ENCODE results near the gene ZNF500.

The ZNF500 gene

DNA sequence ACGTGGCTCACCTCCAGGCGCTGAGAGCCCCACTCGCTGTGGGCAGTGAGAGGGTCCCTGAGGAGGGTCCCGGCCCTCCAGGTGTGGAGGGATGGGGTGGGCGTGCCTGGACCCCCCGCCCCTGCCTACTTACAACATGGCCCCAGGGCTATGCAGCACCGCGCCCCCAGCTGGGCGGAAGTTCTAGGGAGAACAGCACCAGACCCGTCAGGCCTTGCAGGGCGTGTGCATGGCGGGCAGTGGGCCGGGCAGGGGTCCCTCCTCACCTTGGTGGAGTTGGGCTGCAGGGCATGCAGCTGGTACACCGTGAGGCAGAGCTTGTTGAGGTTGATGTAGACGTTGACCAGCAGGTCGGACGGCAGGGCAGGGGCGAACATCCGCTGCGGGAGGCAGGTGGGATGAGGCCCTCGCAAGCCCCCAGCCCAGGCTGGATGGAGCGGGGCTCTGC, 30.9 kb upstream of the ZNF500 start:
- H2AK5ac ChIP-seq (ENCODE audit: low read length) = no peak overlapping the region

DNA sequence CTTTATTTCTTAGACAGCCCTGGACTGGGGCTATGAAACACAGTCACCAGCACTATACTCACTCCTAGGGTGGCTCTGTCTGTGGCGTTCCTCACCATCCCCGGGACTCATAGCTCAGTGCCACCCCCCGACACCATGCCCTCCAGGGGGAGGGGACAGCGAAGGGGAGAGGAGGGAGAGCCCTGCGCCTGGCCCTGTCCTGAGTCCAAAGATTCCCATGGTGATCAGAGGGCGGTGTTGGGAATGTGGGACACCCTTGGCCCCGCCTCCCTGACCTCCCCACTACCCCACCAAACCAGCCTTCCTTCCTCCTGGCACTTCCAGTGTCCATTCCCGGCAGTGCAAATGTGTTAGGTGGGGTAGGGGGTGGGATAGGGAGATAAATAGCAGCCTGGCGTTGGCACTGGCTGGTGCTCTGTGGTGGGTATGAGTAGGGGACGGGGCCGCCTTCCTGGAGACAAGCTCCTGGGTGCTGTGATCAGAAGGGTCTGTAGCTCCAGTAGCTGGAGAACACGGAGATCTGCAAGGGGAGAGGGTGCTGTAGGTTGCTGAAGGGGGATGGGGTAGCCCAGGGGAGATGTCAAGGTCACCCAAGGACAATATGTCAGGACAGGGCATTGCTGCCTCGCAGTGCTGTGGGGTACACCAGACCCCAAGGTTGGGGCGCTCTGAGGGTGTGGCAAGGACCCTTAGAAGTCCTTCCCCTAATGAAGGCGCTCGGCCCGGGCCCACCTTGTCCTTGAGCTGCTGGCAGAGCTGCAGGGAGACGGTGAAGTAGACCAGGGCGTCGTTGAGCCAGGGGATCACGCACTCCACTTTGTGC, 30.2 kb upstream of the ZNF500 start:
- Histone ChIP-seq H3K79me2 (ENCODE audit: control insufficient read depth, insufficient read depth, low read length, poor library complexity) (no peaks in the 10 kb centered on the region), H3K27ac (ENCODE audit: low read depth, low read length) (no peak overlapping the region), H4K12ac (ENCODE audit: low read depth, low read length) (no peak overlapping the region), H3K23ac (ENCODE audit: low read length) (no peak overlapping the region), H3K4me3 (ENCODE audit: low read depth, low read length) (no peak overlapping the region), H2BK12ac (ENCODE audit: low read length) (no peak overlapping the region), H2AK5ac (ENCODE audit: low read length) (no peak overlapping the region), H3K79me1 (ENCODE audit: low read length) (no peaks in the 10 kb centered on the region), H3K4ac (ENCODE audit: low read depth, low read length) (no peak overlapping the region), H3K14ac (ENCODE audit: low read length) (no peak overlapping the region), H3K4me2 (ENCODE audit: low read length) (no peak overlapping the region), H3K27me3 (ENCODE audit: insufficient read depth, low read length) (no peaks in the 10 kb centered on the region), H4K8ac (ENCODE audit: low read depth, low read length) (no peak overlapping the region), H2BK5ac (ENCODE audit: low read depth, low read length, poor library complexity) (no peak overlapping the region), H3K36me3 (ENCODE audit: control insufficient read depth in 1 of 2, insufficient read depth in 2 of 2, low read length in 2 of 2) (peaks cover 15 to 21% of the 10 kb centered on the region in 2 experiments), H3K18ac (ENCODE audit: low read length) (no peak overlapping the region), H4K91ac (ENCODE audit: low read depth, low read length) (no peak overlapping the region), H2AFZ (ENCODE audit: insufficient read depth, low read length, poor library complexity) (no peak overlapping the region), H3K9me3 (ENCODE audit: insufficient read depth, low read depth, low read length) (peaks cover 3% of the 10 kb centered on the region), H3K9ac (ENCODE audit: low read length) (no peak overlapping the region), H3K4me1 (ENCODE audit: control insufficient read depth in 1 of 2, insufficient read depth in 2 of 2, low read length in 2 of 2) (peaks cover 8% of the 10 kb centered on the region in 2 experiments), H2BK120ac (ENCODE audit: insufficient read depth, low read length, poor library complexity) (no peak overlapping the region)
- no peak for DNase-seq
- no CpG with 5 or more reads among the region's 21 CpGs for WGBS (ENCODE audit: extremely low coverage, insufficient coverage, insufficient read length)

More for the DNA sequence above, 30.9 kb upstream of the ZNF500 start:
- Histone ChIP-seq H3K23ac (ENCODE audit: low read length) (no peak overlapping the region), H2AFZ (ENCODE audit: insufficient read depth, low read length, poor library complexity) (no peak overlapping the region), H3K4me3 (ENCODE audit: low read depth, low read length) (no peak overlapping the region), H4K12ac (ENCODE audit: low read depth, low read length) (no peak overlapping the region), H3K14ac (ENCODE audit: low read length) (no peak overlapping the region), H2BK12ac (ENCODE audit: low read length) (no peak overlapping the region), H3K9me3 (ENCODE audit: insufficient read depth, low read depth, low read length) (peaks cover 3% of the 10 kb centered on the region), H2BK120ac (ENCODE audit: insufficient read depth, low read length, poor library complexity) (no peak overlapping the region), H4K91ac (ENCODE audit: low read depth, low read length) (no peak overlapping the region), H3K79me1 (ENCODE audit: low read length) (peaks cover 4% of the 10 kb centered on the region), H3K4me2 (ENCODE audit: low read length) (no peak overlapping the region), H3K4ac (ENCODE audit: low read depth, low read length) (no peak overlapping the region), H3K4me1 (ENCODE audit: control insufficient read depth in 1 of 2, insufficient read depth in 2 of 2, low read length in 2 of 2) (peaks cover 8% of the 10 kb centered on the region in 2 experiments), H4K8ac (ENCODE audit: low read depth, low read length) (no peak overlapping the region), H3K27ac (ENCODE audit: low read depth, low read length) (no peak overlapping the region), H3K9ac (ENCODE audit: low read length) (no peak overlapping the region), H3K36me3 (ENCODE audit: control insufficient read depth in 1 of 2, insufficient read depth in 2 of 2, low read length in 2 of 2) (peaks cover 15 to 21% of the 10 kb centered on the region in 2 experiments), H2BK5ac (ENCODE audit: low read depth, low read length, poor library complexity) (no peak overlapping the region), H3K18ac (ENCODE audit: low read length) (no peak overlapping the region), H3K27me3 (ENCODE audit: insufficient read depth, low read length) (no peaks in the 10 kb centered on the region), H3K79me2 (ENCODE audit: control insufficient read depth, insufficient read depth, low read length, poor library complexity) (peaks cover 2% of the 10 kb centered on the region)
- WGBS (ENCODE audit: extremely low coverage, insufficient coverage, insufficient read length) = no CpG with 5 or more reads among the region's 22 CpGs
- no peak for DNase-seq

DNA sequence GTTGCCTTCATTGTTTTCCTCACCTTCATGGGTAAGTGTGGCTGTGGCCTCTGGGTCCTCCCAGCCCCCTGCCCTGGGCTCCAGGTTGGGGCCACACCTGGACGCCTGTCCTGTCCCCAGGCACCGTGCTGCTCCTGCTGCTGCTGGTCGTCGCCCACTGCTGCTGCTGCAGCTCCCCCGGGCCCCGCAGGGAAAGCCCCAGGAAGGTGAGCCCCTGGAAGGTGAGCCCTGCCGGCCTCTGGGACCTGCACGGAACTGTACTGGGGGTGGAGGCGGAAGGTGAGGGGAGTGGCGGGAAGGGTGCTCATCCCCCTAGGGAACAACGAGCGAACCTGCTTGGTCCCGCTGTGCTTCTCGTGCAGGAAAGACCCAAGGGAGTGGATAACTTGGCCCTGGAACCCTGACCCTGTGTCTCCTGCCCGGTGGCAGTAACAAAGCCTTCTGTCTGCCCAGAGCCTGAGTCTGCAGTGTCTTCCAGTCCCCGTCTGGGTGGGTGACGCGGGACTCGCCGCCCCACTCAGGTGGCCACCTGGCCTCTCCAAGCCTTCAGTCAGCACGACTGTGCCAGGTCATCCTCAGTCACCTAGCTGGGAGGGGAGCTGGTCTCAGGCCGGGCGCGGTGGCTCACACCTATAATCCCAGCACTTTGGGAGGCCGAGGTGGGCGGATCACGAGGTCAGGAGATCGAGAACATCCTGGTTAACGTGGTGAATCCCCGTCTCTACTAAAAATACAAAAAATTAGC, 29.0 kb upstream of the ZNF500 start:
- Histone ChIP-seq H3K79me2 (ENCODE audit: control insufficient read depth, insufficient read depth, low read length, poor library complexity) (no peaks in the 10 kb centered on the region), H3K23ac (ENCODE audit: low read length) (no peak overlapping the region), H3K4me2 (ENCODE audit: low read length) (no peak overlapping the region), H3K9ac (ENCODE audit: low read length) (no peak overlapping the region), H3K27me3 (ENCODE audit: insufficient read depth, low read length) (no peaks in the 10 kb centered on the region), H3K14ac (ENCODE audit: low read length) (no peak overlapping the region), H3K4me1 (ENCODE audit: control insufficient read depth in 1 of 2, insufficient read depth in 2 of 2, low read length in 2 of 2) (no peaks in the 10 kb centered on the region), H3K36me3 (ENCODE audit: control insufficient read depth in 1 of 2, insufficient read depth in 2 of 2, low read length in 2 of 2) (peaks cover 15 to 21% of the 10 kb centered on the region in 2 experiments), H2BK5ac (ENCODE audit: low read depth, low read length, poor library complexity) (no peak overlapping the region), H2BK120ac (ENCODE audit: insufficient read depth, low read length, poor library complexity) (no peak overlapping the region), H2BK12ac (ENCODE audit: low read length) (no peak overlapping the region), H3K79me1 (ENCODE audit: low read length) (no peaks in the 10 kb centered on the region), H4K91ac (ENCODE audit: low read depth, low read length) (no peak overlapping the region), H4K12ac (ENCODE audit: low read depth, low read length) (no peak overlapping the region), H3K27ac (ENCODE audit: low read depth, low read length) (no peak overlapping the region), H3K9me3 (ENCODE audit: insufficient read depth, low read depth, low read length) (peaks cover 3% of the 10 kb centered on the region), H4K8ac (ENCODE audit: low read depth, low read length) (no peak overlapping the region), H3K4ac (ENCODE audit: low read depth, low read length) (no peak overlapping the region), H3K4me3 (ENCODE audit: low read depth, low read length) (no peak overlapping the region), H3K18ac (ENCODE audit: low read length) (no peak overlapping the region), H2AK5ac (ENCODE audit: low read length) (no peak overlapping the region), H2AFZ (ENCODE audit: insufficient read depth, low read length, poor library complexity) (no peak overlapping the region)
- whole genome bisulfite sequencing (ENCODE audit: extremely low coverage, insufficient coverage, insufficient read length) = no CpG with 5 or more reads among the region's 30 CpGs
- DNase-seq = no peak

DNA sequence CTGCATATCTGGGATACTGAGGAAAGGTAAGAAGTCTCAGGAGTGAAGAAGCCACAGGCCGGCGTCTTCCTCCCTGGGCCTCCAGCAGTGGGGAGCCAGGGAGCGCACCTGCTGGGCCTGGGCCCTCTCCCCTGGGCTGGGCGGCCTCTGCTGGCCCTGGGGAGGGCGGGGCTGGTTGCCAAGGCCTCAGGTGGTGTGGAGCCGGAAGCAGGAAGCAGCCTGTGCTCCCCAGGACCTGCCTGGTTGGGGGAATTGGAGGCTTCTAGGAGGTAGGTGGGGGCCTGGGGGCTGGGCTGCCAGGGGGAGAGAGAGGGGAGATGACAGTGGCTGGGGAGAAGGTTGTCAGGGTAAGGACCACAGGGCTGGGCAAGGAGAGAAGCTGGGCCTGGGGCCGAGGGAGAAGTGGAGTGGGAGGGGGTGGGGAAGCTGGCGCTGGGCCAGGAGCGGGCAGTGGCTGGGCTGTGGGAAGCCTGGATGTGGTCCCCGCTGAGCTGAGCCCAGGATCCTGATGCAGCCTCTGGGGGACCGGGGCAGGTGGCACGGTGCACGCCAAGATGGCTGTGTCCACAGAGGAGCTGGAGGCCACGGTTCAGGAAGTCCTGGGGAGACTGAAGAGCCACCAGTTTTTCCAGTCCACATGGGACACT, 28.3 kb upstream of the ZNF500 start, which contains the start of gene SMIM22:
Gene SMIM22 (plus strand): TSS at position 189 of the 647 bp plus-strand sequence. CDS start 366 bp downstream, at position 555.
- no peak within 1 kb of the TSS for H4K8ac ChIP-seq (ENCODE audit: low read depth, low read length)
- H3K27me3 ChIP-seq (ENCODE audit: insufficient read depth, low read length) = no peaks in the 10 kb centered on the region
- no peak within 1 kb of the TSS for H3K4me3 ChIP-seq (ENCODE audit: low read depth, low read length)
- no peak within 1 kb of the TSS for H4K91ac ChIP-seq (ENCODE audit: low read depth, low read length)
- WGBS (ENCODE audit: extremely low coverage, insufficient coverage, insufficient read length) = no CpG with 5 or more reads among the region's 14 CpGs
- peaks cover 3% of the 10 kb centered on the region for H3K9me3 ChIP-seq (ENCODE audit: insufficient read depth, low read depth, low read length)
- H2AK5ac ChIP-seq (ENCODE audit: low read length) = no peak within 1 kb of the TSS
- DNase-seq = no peak
- H3K79me1 ChIP-seq (ENCODE audit: low read length) = no peaks in the 10 kb centered on the region
- peaks cover 15 to 21% of the 10 kb centered on the region in 2 experiments for H3K36me3 ChIP-seq (ENCODE audit: control insufficient read depth in 1 of 2, insufficient read depth in 2 of 2, low read length in 2 of 2)
- no peak within 1 kb of the TSS for H3K27ac ChIP-seq (ENCODE audit: low read depth, low read length)
- H3K23ac ChIP-seq (ENCODE audit: low read length) = no peak within 1 kb of the TSS
- no peak within 1 kb of the TSS for H2BK120ac ChIP-seq (ENCODE audit: insufficient read depth, low read length, poor library complexity)
- no peaks in the 10 kb centered on the region for H3K4me1 ChIP-seq (ENCODE audit: control insufficient read depth in 1 of 2, insufficient read depth in 2 of 2, low read length in 2 of 2)
- no peak within 1 kb of the TSS for H3K18ac ChIP-seq (ENCODE audit: low read length)
- no peak within 1 kb of the TSS for H3K4ac ChIP-seq (ENCODE audit: low read depth, low read length)
- H2BK12ac ChIP-seq (ENCODE audit: low read length) = no peak within 1 kb of the TSS
- H2BK5ac ChIP-seq (ENCODE audit: low read depth, low read length, poor library complexity) = no peak within 1 kb of the TSS
- H4K12ac ChIP-seq (ENCODE audit: low read depth, low read length) = no peak within 1 kb of the TSS
- no peak within 1 kb of the TSS for H3K9ac ChIP-seq (ENCODE audit: low read length)
- no peak within 1 kb of the TSS for H2AFZ ChIP-seq (ENCODE audit: insufficient read depth, low read length, poor library complexity)
- H3K14ac ChIP-seq (ENCODE audit: low read length) = no peak within 1 kb of the TSS
- H3K4me2 ChIP-seq (ENCODE audit: low read length) = no peak within 1 kb of the TSS
- no peaks in the 10 kb centered on the region for H3K79me2 ChIP-seq (ENCODE audit: control insufficient read depth, insufficient read depth, low read length, poor library complexity)

Measured in trophoblast cell (in vitro differentiated cells and primary cell).